Activated CD4-positive, alpha-beta memory T cell treated with anti-CD3 and anti-CD28 coated beads for 36 hours (primary cell): ENCODE data around the gene EMC9. TPM values are rescaled to one million over a fixed set of nuclear protein-coding genes. Genes with fewer than 3 reads are reported as not detected.
"Not testable (repeated sequence)": the region's sequence is repeated elsewhere in the genome, so short reads cannot be mapped to it uniquely, and the experiment has no call there.

Experiments
- CTCF ChIA-PET: fragments of 350-600 bp; sonication (Branson Sonifier 250); formaldehyde crosslinking; loops from one replicate; lab custom pipeline; 2021; ENCODE audit warnings: antibody characterized with exemption, inconsistent platforms; lab: Charles Lee
- POLR2A ChIA-PET: fragments of 350-600 bp; sonication (Branson Sonifier 250); formaldehyde crosslinking; loops from one replicate; lab custom pipeline; 2021; ENCODE audit warnings: antibody characterized with exemption; lab: Charles Lee
- DNase-seq: peaks from one replicate; pipeline ENCODE4 v3.0.0-alpha.2; 2020
- H3K27ac Mint-ChIP-seq: one replicate; pipeline ENCODE4 v1.8.0; 2021; ENCODE audit warnings: mixed read lengths
- H3K27me3 Mint-ChIP-seq: one replicate; pipeline ENCODE4 v1.8.0; 2021; ENCODE audit warnings: mixed read lengths
- H3K36me3 Mint-ChIP-seq: one replicate; pipeline ENCODE4 v1.8.0; 2021; ENCODE audit warnings: mixed read lengths
- H3K4me1 Mint-ChIP-seq: one replicate; pipeline ENCODE4 v1.8.0; 2021; ENCODE audit warnings: low read depth, mixed read lengths
- H3K4me3 Mint-ChIP-seq: one replicate; pipeline ENCODE4 v1.8.0; 2021; ENCODE audit warnings: mild to moderate bottlenecking, mixed read lengths
- H3K9me3 Mint-ChIP-seq: one replicate; pipeline ENCODE4 v1.8.0; 2021; ENCODE audit warnings: mixed read lengths
- intact Hi-C: fragments of 100-400 bp; cut with micrococcal nuclease; formaldehyde crosslinking; loops from one replicate; pipeline ENCODE4 v1.15.1; 2023
- total RNA-seq, 2 experiments: library from RNA; stranded (reverse); gene quantifications; one replicate each; pipeline ENCODE4 v1.2.3, GENCODE V29; 2021

EMC9 gene
- total RNA-seq, 2 experiments from 2014 or later, result 40.0 to 40.9 TPM

DNA sequence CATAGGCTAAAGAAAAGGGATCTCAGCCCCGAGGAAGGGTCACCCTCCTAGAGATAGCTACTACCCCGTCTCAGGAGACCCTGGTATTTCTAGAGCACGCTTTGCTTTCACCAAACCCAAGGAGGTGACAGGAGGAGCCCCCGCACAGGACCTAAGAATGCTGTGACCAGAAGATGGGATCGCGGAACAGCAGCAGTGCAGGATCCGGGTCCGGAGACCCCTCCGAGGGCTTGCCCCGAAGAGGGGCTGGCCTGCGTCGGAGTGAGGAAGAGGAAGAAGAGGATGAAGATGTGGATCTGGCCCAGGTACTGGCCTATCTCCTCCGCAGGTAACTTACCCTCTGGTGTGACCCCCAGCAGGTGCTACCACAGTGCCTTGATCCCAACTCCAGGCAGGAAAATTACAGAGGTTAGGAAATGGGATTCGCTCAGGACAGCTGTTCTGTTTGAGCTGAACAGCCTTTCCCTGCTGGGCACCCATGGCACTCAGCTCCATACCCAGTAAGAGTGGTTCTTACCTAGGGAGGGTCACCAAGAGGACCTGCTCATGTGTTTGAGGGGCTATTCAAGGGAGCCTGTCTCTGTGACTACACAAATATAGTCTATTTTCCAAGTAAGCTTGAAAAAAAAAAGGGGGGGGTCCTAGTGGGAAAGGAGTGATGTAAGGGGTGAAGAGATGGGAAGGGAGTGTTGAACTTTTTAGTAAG lies 25.8 kb downstream of the EMC9 start:
- intact Hi-C loops, result loop anchor here (1.0 to 2.0 kb wide), 5 partner anchors 21 to 646 kb away; partner anchors contain the start of genes CARMIL3, GMPR2, IPO4 and NEDD8
- Mint-ChIP-seq H3K36me3 (peaks cover 36% of the 10 kb centered on the region), H3K4me1 (peaks cover 22% of the 10 kb centered on the region), H3K27ac (peak overlapping the region; percentile 100), H3K27me3 (no peaks in the 10 kb centered on the region), H3K9me3 (no peaks in the 10 kb centered on the region), H3K4me3 (peak overlapping the region; percentile 95)
- DNase-seq, result peak; percentile 26
- ChIA-PET POLR2A (interaction anchor here (1.2 to 6.6 kb wide), 14 partner anchors 9 to 158 kb away, joined by 4 to 73 read pairs (median 15); partner anchors contain the start of genes CHMP4A, EMC9, IRF9 and PCK2), CTCF (interaction anchor here (0.7 to 4.6 kb wide), 17 partner anchors 7 to 218 kb away, joined by 3 to 33 read pairs (median 7); partner anchors contain the start of genes CIDEB, EMC9, IRF9 and PCK2)

DNA sequence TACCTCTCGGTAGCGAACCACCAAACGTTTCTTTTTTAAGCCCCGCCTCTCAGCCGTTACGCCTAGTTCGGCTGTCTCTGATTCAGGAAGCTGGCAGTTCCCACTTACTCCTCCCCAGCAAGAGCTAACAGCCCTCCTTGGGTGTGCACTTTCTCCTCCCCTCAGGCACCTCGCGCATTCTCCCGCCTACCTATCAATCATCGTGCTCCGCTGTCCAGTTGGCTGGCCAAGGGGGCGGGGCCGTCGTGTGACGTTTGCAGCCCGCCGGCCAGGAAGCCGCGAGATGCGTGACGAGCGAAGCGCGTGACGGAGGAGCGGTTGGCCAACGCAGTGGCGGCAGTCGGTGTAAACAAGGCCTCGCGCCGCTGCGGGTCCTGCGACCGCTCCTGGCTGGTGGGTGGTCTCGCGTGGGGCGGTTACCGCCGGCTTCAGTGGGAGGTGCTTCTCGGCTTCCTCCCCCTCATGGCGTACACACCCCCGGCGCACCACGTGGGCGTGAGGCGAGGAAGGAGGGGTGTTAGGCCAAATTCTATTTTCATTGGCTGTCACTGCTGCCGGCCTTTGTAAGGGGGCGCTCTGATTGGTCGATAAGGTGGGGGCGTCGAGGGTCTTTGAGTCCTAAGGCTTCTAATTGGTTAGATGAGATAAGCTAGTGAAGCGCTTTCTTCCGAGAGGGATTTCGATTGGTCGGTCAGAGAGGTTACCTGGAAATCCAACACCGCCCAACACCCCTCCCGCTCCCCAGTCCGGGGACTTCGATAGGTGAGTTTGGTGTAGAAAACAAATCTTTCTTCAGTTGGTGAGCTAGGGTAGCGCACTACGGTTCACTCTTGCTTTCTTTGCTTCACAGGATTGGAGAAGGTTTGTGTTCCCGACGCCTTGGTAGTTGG lies 26.6 kb downstream of the EMC9 start, which contains the start of the genes DCAF11 and NRL:
Gene DCAF11 (plus strand): TSS at position 246 of the 890 bp plus-strand sequence. CDS start 818 bp downstream, outside the sequence.
Gene NRL (minus strand): TSS at position 418 of the 890 bp plus-strand sequence. CDS start 32,101 bp downstream, outside the sequence.
- Mint-ChIP-seq H3K36me3 (peaks cover 33% of the 10 kb centered on the region), H3K27ac (peak within 1 kb of the TSS; percentile 100), H3K4me3 (peak within 1 kb of the TSS; percentile 95), H3K9me3 (no peaks in the 10 kb centered on the region), H3K27me3 (no peaks in the 10 kb centered on the region), H3K4me1 (peaks cover 24% of the 10 kb centered on the region)
- intact Hi-C loops, result loop anchor here (1.0 to 2.0 kb wide), 13 partner anchors 20 to 793 kb away; partner anchors contain the start of genes CARMIL3, CHMP4A, EMC9 and GMPR2
- peak; percentile 99 for DNase-seq
- ChIA-PET CTCF (interaction anchor here (0.7 to 4.6 kb wide), 18 partner anchors 17 to 1106 kb away, joined by 3 to 33 read pairs (median 4); partner anchors contain the start of genes CIDEB, DHRS4L2, EMC9 and IRF9), POLR2A (interaction anchor here (1.0 to 6.6 kb wide), 21 partner anchors 8 to 794 kb away, joined by 3 to 73 read pairs (median 7); partner anchors contain the start of genes CARMIL3, CBLN3, CHMP4A and CIDEB)

DNA sequence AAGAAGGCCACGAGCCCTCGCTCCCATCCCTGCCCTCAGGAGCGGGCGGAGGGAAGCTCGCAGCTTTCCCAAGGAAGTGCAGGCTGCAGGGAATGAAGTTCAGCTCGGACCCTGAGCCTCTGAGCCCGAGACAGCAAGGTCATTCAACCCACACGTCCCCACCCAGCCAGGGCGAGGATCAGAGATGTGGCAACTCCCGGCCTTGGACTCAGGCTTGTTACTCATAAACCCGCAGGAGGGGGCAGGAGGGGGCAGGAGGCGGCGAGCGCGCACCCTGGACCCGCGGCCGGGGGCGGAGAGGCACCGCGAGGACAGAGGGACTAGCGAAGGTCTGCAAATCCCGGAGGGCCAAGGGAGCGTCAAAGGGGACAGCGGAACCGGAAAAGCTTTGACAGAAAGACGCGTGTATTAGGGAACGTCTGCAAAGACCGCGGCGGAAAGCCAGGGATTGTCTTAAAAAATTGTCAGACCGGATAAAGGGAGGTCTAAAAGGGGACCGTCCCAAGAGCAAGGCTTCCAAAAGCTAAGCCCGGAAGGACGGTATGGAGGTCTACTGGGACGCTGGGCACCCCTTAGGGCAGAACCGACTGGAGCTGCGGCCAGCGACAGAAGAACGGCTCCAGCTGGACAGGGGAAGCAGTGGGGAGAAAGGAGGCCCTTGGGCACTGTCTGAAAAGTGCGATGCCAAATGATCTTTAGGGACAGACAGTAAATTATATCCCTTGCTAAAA lies 27.4 kb downstream of the EMC9 start:
- H3K27ac Mint-ChIP-seq, result peak overlapping the region; percentile 100
- CTCF ChIA-PET, result interaction anchor here (0.7 to 4.6 kb wide), 15 partner anchors 19 to 1105 kb away, joined by 3 to 33 read pairs (median 7); partner anchors contain the start of genes CIDEB, DHRS4L2, EMC9 and IRF9
- DNase-seq, result peak; percentile 93
- peaks cover 30% of the 10 kb centered on the region for H3K4me1 Mint-ChIP-seq
- no peaks in the 10 kb centered on the region for H3K9me3 Mint-ChIP-seq
- H3K4me3 Mint-ChIP-seq, result peak overlapping the region; percentile 95
- POLR2A ChIA-PET, result interaction anchor here (1.0 to 6.6 kb wide), 20 partner anchors 11 to 793 kb away, joined by 3 to 73 read pairs (median 8); partner anchors contain the start of genes CARMIL3, CBLN3, CHMP4A and CIDEB
- intact Hi-C loops, result loop anchor here (1.0 to 2.0 kb wide), 10 partner anchors 20 to 793 kb away; partner anchors contain the start of genes CARMIL3, CHMP4A, EMC9 and IPO4
- no peaks in the 10 kb centered on the region for H3K27me3 Mint-ChIP-seq
- peaks cover 26% of the 10 kb centered on the region for H3K36me3 Mint-ChIP-seq

DNA sequence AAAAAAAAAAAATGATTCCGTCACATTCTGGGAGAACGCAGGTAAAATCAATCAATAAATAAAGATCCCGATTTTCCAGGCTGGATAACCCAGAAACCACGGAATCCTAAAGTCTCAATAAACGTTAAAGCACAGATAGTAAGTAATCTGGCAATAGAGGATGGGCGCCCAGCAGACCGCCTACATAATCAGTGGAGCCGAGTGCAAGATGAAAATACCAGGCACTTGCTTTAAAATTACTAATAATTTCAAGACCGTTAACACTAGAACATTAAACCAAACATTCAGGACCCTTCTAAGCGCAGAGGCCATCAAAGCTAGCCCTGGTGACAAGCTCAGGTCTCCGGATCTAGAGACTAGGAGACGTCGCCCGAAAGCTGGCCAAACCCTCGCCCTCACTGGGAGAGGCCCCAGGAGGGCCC lies 28.0 kb downstream of the EMC9 start:
- no peaks in the 10 kb centered on the region for H3K27me3 Mint-ChIP-seq
- POLR2A ChIA-PET, result interaction anchor here (1.0 to 6.6 kb wide), 11 partner anchors 13 to 316 kb away, joined by 3 to 73 read pairs (median 27); partner anchors contain the start of genes CBLN3, EMC9, IRF9 and KHNYN
- CTCF ChIA-PET, result interaction anchor here (1.4 to 4.6 kb wide), 9 partner anchors 18 to 220 kb away, joined by 3 to 33 read pairs (median 10); partner anchors contain the start of genes CIDEB, EMC9, IRF9 and MDP1
- no peak for DNase-seq
- H3K9me3 Mint-ChIP-seq, result no peaks in the 10 kb centered on the region
- H3K36me3 Mint-ChIP-seq, result peaks cover 21% of the 10 kb centered on the region
- intact Hi-C loops, result no loop called here
- H3K4me1 Mint-ChIP-seq, result peaks cover 36% of the 10 kb centered on the region
- peak overlapping the region; percentile 95 for H3K4me3 Mint-ChIP-seq
- H3K27ac Mint-ChIP-seq, result peak overlapping the region; percentile 100

DNA sequence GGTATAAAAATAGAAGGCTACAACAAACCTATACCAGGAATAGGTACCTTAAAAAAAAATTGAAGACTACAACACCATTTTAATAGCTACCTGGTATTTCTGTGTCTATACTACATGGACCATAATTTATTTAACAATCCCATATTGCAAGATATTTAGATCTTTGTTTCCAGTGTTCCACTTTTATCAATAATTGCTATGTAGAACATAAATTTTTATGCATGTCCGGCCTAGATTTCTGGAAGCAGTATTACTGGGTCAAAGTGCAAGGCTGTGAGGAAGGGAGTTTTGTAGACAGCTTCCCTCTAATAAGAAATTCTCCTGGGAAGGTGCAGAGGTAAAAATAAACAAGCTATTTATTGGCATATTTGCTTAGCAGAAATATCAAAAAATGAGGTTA lies 30.9 kb downstream of the EMC9 start:
- H3K27me3 Mint-ChIP-seq, result no peaks in the 10 kb centered on the region
- peaks cover 7% of the 10 kb centered on the region for H3K36me3 Mint-ChIP-seq
- no peak for DNase-seq
- peak overlapping the region; percentile 20 for H3K27ac Mint-ChIP-seq
- H3K4me1 Mint-ChIP-seq, result peaks cover 25% of the 10 kb centered on the region
- POLR2A ChIA-PET, result interaction anchor here (1.1 to 5.6 kb wide), 6 partner anchors 16 to 52 kb away, joined by 3 to 41 read pairs (median 5); partner anchors contain the start of genes IRF9, PCK2 and PSME1
- intact Hi-C loops, result no loop called here
- H3K4me3 Mint-ChIP-seq, result no peak overlapping the region
- H3K9me3 Mint-ChIP-seq, result no peaks in the 10 kb centered on the region
- CTCF ChIA-PET, result interaction anchor here (0.5 to 11.2 kb wide), 17 partner anchors 10 to 164 kb away, joined by 3 to 261 read pairs (median 5); partner anchors contain the start of genes DHRS4L2, EMC9, IRF9 and MDP1

DNA sequence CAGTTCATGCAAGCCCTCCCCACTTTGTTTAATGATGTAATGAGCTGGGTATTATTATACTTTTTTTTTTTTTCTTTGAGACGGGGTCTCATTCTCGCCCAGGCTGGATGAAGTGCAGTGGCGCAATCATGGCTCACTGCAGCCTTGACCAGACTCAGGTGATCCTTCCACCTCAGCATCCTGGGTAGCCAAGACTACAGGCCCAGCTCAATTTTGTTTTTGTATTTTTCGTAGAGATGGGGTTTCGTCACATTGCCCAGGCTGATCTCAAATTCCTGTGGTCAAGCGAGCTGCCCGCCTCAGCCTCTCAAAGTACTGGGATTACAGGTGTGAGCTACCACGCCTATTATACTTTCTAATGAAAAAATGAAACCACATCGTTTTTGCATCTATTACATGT lies 31.3 kb downstream of the EMC9 start:
- Mint-ChIP-seq H3K4me3 (no peak overlapping the region), H3K36me3 (peaks cover 4% of the 10 kb centered on the region)

DNA sequence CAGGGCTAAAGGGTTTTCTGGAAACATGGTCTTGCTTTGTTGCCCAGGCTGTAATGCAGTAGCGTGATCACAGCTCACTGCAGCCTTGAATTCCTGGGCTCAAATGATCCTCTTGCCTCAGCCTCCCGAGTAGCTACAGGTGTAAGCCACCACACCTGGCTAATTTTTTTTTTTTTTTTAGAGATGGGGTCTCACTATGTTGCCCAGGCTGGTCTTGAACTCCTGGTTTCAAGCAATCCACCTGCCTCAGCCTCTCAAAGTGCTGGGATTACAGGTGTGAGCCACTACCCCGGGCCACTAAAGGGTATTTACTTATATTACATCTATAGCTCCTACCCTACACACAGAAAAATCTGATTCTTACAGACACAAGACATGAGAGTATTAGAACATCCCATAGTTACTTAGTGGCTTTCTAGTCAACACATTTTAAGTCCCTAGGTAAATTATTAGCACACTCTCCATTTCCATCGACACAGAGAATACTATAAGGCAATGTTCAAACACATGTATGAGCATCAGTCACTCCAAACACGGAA lies 33.0 kb downstream of the EMC9 start:
- ChIA-PET POLR2A (interaction anchor here (0.5 to 5.6 kb wide), 10 partner anchors 11 to 1726 kb away, joined by 3 to 41 read pairs (median 4); partner anchors contain the start of genes CARMIL3, EMC9, IRF9 and PCK2), CTCF (interaction anchor here (0.7 to 11.2 kb wide), 37 partner anchors 8 to 441 kb away, joined by 3 to 261 read pairs (median 5); partner anchors contain the start of genes CARMIL3, DHRS4L2, EMC9 and IPO4)
- H3K27me3 Mint-ChIP-seq, result no peaks in the 10 kb centered on the region
- peak overlapping the region; percentile 11 for H3K4me3 Mint-ChIP-seq
- H3K27ac Mint-ChIP-seq, result peak overlapping the region; percentile 91
- peaks cover 22% of the 10 kb centered on the region for H3K4me1 Mint-ChIP-seq
- H3K9me3 Mint-ChIP-seq, result no peaks in the 10 kb centered on the region
- H3K36me3 Mint-ChIP-seq, result peaks cover 15% of the 10 kb centered on the region
- intact Hi-C loops, result loop anchor here (1.0 kb wide), 2 partner anchors 13 to 55 kb away; no protein-coding TSS in a partner anchor
- no peak for DNase-seq

More for the DNA sequence above, 31.3 kb downstream of the EMC9 start:
- Mint-ChIP-seq H3K9me3 (no peaks in the 10 kb centered on the region), H3K27ac (no peak overlapping the region), H3K27me3 (no peaks in the 10 kb centered on the region), H3K4me1 (peaks cover 22% of the 10 kb centered on the region)
- POLR2A ChIA-PET, result interaction anchor here (0.6 to 5.6 kb wide), 8 partner anchors 15 to 1370 kb away, joined by 3 to 41 read pairs (median 5); partner anchors contain the start of genes IRF9, PCK2 and PSME1
- intact Hi-C loops, result no loop called here
- CTCF ChIA-PET, result interaction anchor here (0.6 to 11.2 kb wide), 18 partner anchors 10 to 154 kb away, joined by 3 to 261 read pairs (median 7); partner anchors contain the start of genes CPNE6, DHRS4L2, EMC9 and IRF9
- DNase-seq, result no peak

DNA sequence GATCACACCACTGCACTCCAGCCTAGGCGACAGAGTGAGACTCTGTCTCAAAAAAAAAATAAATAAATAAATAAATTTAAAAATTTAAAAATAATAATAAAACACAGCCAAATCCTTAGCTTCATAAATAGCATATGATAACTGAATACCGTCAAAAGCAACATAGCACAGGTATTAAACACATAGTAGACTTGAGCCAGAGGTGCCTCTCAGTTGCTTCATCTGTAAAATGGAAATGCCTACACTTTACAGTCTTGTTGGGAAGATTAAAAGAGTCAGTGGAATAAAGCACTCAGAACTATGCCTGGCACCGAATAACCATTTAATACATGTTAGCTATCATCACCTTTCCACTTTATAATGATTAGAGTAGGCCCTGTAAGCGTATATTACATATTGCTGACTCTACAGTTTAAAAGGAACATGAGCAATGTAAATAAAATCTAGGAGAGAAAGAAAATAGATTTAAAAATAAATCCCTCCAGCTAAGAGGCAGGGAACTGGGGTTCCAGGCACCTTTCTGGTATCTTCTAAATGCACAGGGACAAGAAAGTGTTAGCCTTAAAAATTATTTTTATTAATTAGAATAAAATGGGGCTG lies 34.6 kb downstream of the EMC9 start:
- no peak overlapping the region for H3K27ac Mint-ChIP-seq
- ChIA-PET POLR2A (interaction anchor here (0.8 to 5.6 kb wide), 3 partner anchors 9 to 49 kb away, joined by 4 to 41 read pairs (median 6); partner anchors contain the start of gene PCK2), CTCF (interaction anchor here (1.1 to 11.2 kb wide), 7 partner anchors 13 to 54 kb away, joined by 3 to 261 read pairs (median 36); partner anchors contain the start of genes EMC9, IRF9 and PCK2)
- H3K9me3 Mint-ChIP-seq, result no peaks in the 10 kb centered on the region
- no peak for DNase-seq
- intact Hi-C loops, result no loop called here
- peaks cover 22% of the 10 kb centered on the region for H3K4me1 Mint-ChIP-seq
- H3K27me3 Mint-ChIP-seq, result no peaks in the 10 kb centered on the region
- H3K4me3 Mint-ChIP-seq, result no peak overlapping the region
- H3K36me3 Mint-ChIP-seq, result peaks cover 28% of the 10 kb centered on the region

DNA sequence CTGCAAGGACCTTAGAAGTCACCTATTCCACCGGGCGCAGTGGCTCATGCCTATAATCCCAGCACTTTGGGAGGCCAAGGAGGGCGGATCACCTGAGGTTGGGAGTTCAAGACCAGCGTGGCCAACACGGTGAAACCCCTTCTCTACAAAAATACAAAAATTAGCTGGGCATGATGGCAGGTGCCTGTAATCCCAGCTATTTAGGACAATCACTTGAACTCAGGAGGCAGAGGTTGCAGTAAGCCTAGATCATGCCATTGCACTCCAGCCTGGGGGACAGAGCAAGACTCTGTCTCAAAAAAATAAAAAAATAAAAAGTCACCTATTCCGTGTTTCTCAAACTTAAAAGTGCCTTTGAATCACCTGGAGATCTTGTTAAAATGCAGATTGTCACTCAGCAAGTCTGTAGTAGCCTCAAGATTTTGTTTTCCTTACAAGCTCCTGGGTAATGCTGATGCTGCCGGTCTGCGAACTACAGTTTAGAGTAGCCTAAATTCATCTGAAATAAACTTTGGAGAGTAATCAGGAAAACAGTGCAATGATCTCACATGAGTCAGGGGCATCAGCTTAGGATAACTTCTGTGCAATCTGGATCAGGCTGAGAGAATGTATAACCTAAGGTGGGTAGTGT lies 35.7 kb downstream of the EMC9 start:
- DNase-seq, intact Hi-C loops, H3K9me3 Mint-ChIP-seq, H3K4me3 Mint-ChIP-seq, H3K27me3 Mint-ChIP-seq: not testable (repeated sequence)
- POLR2A ChIA-PET, result interaction anchor here (0.6 to 5.6 kb wide), 3 partner anchors 11 to 109 kb away, joined by 4 to 41 read pairs (median 6); partner anchors contain the start of gene PCK2
- Mint-ChIP-seq H3K36me3 (peaks cover 34% of the 10 kb centered on the region), H3K27ac (peak overlapping the region; percentile 64), H3K4me1 (peaks cover 22% of the 10 kb centered on the region)
- CTCF ChIA-PET, result interaction anchor here (1.1 to 11.2 kb wide), 5 partner anchors 12 to 55 kb away, joined by 3 to 261 read pairs (median 50); partner anchors contain the start of genes IRF9 and PCK2
